Measurements from ENCODE around the gene PMM2.
"Not testable (repeated sequence)": the region's sequence is repeated elsewhere in the genome, so short reads cannot be mapped to it uniquely, and the experiment has no call there.

PMM2 gene

DNA sequence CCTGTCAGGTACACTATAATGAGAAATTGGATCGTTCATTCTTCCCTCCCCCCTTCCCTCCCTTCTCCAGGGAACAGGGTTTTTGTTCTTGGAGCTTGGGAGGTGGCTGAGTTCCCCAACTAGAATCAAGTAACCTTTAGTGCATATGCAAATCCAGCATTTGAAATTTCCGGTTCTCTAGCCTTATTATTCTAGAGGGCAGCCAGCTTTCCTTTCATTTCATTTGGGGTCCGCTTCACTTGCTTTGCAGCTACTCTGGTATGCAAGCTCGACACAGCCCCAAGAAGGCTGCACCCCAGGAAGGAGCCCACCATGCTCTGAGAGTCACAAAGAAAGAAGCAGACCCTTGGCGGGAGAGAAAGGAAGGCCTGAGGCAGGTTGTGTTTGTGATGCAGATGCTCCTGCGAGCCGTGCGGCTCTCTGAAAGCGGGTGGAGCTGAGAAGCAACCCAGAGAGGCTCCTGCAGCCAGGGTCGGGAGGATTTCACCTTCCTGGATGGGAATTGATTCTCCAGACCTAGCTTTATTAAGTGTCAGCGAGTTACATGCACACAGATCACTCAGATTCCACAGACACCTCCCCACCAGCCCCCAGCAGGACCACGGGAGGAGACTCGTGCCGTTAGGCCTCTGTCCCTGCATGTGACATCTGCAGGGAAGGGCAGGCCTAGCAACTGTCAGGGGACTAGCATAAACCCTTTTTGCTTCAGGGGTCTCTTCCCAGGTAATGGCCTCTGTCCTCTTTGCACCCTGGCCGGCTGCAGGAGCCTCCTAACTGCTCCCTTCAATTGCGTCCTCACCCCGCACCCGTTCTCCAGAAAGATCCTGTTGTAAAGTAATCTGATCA lies 34.5 kb downstream of the PMM2 start:
- DNase-seq (ENCODE audit: low spot score) = no peak
- no peak overlapping the region for H3K27ac ChIP-seq
- H3K4me3 ChIP-seq = no peak overlapping the region
- TF ChIP-seq, protein P1, sequence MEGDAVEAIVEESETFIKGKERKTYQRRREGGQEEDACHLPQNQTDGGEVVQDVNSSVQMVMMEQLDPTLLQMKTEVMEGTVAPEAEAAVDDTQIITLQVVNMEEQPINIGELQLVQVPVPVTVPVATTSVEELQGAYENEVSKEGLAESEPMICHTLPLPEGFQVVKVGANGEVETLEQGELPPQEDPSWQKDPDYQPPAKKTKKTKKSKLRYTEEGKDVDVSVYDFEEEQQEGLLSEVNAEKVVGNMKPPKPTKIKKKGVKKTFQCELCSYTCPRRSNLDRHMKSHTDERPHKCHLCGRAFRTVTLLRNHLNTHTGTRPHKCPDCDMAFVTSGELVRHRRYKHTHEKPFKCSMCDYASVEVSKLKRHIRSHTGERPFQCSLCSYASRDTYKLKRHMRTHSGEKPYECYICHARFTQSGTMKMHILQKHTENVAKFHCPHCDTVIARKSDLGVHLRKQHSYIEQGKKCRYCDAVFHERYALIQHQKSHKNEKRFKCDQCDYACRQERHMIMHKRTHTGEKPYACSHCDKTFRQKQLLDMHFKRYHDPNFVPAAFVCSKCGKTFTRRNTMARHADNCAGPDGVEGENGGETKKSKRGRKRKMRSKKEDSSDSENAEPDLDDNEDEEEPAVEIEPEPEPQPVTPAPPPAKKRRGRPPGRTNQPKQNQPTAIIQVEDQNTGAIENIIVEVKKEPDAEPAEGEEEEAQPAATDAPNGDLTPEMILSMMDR (IDR thresholded peaks at IDR 0.05) = no peak

DNA sequence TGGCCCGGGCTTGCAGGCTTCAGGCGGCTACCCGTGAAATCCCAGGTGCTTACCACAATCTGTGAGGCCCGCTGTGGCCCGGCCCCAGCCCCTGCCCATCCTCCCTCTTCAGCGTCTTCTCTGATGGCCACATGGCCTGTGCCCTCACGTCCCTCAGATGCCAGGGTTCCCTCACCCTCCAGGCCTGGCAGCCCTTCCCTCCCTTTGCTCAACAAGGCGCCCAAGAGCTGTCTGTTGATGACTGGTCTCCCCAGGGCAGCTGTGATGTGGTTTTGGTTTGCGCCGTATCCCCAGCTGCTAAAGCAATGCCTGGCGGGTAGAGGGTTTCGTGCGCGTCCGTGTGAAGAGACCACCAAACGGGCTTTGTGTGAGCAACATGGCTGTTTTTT lies 35.1 kb downstream of the PMM2 start:
- Histone ChIP-seq H3K27ac (no peak overlapping the region), H3K4me3 (no peak overlapping the region)
- TF ChIP-seq, protein P1 (IDR thresholded peaks at IDR 0.05) = no peak
- no peak for DNase-seq (ENCODE audit: low spot score)

DNA sequence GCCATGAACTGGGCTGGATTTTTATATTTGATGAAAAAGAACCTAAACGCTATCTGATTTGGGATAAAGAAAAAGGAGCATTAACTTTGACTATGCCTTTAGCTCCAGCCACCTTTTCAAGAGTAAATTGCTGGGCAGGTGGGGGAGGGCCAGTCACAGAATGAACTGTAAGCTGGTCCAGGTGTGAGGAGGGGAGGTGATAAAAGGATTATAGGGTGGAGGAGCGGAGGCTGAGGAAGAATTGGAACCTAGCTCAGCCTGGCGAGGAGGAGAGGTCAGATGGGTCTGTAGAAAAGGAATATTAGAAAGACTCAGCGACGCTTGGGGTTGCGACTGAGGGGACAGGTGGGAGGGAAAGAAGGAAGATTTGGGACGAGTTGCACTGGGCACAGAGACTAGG lies 39.2 kb downstream of the PMM2 start:
- DNase-seq (ENCODE audit: low spot score); H3K4me3 ChIP-seq; H3K27ac ChIP-seq: not testable (repeated sequence)

DNA sequence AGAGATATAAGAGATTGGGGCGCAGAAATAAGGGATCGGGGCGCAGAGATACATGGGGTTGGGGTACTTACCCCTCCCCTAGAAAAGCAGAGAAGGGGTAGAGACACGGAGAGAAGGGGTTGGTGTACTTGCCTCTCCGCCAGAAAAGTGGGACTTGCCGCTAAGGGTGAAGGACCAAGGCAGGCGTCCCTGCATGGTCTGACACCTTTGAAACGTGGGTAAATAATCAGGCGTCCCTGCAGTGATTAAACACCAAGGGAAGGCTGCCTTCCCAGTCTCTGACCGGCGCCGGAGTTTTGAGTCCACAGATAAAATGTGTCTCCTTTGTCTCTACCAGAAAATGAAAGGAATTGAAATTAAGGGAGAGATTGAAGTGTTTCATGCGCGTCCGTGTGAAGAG lies 40.0 kb downstream of the PMM2 start:
- H3K4me3 ChIP-seq; H3K27ac ChIP-seq; DNase-seq (ENCODE audit: low spot score): not testable (repeated sequence)

DNA sequence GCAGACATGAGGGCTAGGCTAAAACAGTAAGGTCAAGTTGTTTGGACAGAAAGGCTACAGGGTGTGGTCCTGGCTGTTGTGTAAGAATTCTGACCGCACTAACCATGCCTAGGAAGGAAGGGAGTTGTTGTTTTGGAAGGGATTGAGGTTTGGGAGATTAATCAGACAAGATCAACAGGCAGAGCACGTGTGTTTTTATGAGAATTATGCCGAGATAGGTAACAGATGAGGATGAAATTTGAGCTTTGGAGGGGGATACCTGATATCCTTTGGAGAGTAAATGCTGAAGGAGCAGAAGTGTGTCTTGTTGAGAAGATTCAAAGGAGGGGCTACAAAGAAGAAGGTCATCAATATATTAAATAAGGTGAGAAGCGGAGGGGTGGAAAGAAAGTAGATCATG lies 44.4 kb downstream of the PMM2 start:
- H3K27ac ChIP-seq = peak overlapping the region in 1 of 2 donors; percentile 41

DNA sequence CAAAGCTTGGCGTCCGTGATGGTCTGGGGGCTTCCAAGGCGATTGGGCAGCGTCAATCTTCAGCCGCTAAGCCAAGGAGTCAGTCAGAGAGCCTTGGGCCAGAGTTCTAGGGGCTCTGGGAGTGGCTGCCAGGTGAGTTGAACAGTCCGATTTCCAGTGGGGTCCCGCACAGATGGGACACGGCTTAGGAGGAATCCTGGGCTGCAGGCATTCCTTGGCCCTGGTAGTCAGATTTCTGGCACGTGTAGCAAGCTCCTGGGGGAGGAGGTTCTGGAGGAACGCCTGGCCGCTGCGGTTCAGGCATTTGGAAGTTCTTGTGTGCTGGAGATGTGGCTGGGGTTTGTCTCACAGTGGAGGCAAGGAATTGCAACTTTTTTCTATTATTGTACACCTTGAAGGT lies 45.7 kb downstream of the PMM2 start:
- not testable (repeated sequence) for H3K4me3 ChIP-seq; DNase-seq (ENCODE audit: low spot score)
- H3K27ac ChIP-seq = peak overlapping the region in 1 of 2 donors; percentile 32

More for the DNA sequence above, 44.4 kb downstream of the PMM2 start:
- H3K4me3 ChIP-seq; DNase-seq (ENCODE audit: low spot score): not testable (repeated sequence)

DNA sequence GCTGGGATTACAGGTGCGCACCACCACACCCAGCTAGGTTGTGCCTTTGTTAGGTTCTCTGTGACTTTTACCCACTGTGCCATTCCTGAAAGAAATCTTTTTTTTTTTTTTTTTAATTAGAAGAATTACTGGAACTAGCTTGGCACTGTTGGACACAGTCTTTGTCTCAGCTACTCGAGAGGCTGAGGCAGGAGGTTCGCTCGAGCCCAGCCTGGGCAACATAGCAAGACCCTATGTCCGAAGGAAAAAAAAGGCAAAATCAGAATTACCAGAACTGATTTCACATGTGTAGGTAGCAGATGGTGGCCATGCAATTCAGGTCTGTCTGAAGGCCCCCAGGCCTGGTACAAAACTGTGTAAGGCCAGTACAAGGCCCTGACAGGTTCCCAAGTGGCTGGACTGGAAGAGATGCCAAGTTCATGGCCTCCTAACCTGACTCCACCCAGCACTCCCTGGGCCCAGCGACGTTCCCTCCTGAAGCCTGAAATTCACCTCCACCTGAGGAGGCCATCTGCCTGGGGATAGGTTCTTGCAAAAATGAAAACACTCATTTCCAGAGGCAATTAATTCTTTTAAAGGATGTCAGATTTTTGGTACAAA lies 48.2 kb downstream of the PMM2 start:
- DNase-seq (ENCODE audit: low spot score) = peak; percentile 59
- Histone ChIP-seq H3K4me3 (no peak overlapping the region), H3K27ac (no peak overlapping the region)
- TF ChIP-seq, protein P1 (IDR thresholded peaks at IDR 0.05) = no peak

DNA sequence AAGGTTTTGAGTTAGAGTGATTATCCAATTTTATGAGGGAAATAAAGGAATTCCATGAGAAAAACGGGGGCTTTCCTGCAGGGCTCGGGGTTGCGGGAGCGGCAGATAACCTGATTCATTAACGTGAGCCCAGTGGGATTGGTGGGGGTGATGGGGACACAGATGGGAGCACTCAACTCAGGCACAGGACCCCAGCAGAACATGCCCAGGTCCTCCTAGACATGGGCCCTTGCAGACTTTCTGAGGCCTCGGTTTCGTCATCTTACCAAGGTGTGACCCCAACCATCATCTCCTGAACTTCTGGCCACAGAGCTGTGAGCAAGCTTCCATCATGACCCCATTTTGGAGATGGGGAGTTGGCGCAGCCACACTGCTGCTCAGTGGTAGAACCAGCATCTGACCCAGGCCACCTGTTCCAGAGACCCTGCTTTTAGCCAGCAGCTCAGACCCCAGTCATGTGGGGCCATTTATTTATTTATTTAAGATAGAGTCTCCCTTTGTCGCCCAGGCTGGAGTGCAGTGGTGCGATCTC lies 48.8 kb downstream of the PMM2 start:
- DNase-seq (ENCODE audit: low spot score) = no peak
- no peak overlapping the region for H3K4me3 ChIP-seq
- H3K27ac ChIP-seq = no peak overlapping the region
- TF ChIP-seq, protein P1 (IDR thresholded peaks at IDR 0.05) = no peak

DNA sequence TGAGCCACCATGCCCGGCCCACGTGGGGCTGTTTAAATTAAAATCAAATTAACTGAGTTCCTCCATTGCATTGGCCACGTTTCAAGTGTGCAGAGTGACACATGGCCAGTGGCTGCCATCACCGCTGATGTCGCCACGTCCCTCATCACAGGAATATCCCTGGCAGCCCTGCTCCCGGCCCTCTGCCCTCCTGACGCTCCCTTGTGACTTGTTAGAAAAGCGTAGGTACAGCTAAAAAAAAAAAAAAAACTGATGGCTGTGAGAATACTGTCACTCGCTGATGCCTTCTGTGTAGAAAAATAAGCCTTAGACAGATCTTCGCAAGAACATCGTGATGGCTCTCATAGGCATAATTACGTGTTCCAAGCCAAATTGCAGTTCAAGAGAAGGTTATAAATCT lies 49.5 kb downstream of the PMM2 start:
- no peak for DNase-seq (ENCODE audit: low spot score)
- no peak overlapping the region for H3K4me3 ChIP-seq
- no peak overlapping the region for H3K27ac ChIP-seq
- TF ChIP-seq, protein P1 (IDR thresholded peaks at IDR 0.05) = no peak
